DMS 273 (cell line): ENCODE data around the gene CPN2.

Experiments
- DNase-seq: peaks from one replicate; lab custom pipeline; 2025; ENCODE audit not compliant: unreplicated experiment; lab: John Stamatoyannopoulos, UW

CPN2 gene

DNA sequence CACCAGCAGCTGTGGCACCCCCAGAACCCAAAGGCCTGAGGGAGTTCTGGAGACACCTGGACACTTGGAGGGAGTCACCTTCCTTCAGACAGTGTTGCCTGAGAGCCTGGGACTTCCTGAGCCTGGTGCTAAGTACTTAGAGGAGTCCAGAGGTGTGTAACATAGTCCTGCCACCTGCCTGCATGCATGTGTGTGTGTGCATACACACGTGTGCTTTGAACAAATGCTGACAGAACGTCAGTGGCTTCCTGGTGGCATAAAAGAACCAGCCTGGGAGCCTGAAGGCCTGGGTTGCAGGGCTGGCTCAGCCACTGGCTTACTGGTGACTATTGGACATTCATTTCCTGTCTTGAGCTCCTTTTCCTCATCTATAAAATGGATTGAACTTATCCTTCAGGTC, 3.2 kb upstream of the CPN2 start:
- DNase-seq = no peak

DNA sequence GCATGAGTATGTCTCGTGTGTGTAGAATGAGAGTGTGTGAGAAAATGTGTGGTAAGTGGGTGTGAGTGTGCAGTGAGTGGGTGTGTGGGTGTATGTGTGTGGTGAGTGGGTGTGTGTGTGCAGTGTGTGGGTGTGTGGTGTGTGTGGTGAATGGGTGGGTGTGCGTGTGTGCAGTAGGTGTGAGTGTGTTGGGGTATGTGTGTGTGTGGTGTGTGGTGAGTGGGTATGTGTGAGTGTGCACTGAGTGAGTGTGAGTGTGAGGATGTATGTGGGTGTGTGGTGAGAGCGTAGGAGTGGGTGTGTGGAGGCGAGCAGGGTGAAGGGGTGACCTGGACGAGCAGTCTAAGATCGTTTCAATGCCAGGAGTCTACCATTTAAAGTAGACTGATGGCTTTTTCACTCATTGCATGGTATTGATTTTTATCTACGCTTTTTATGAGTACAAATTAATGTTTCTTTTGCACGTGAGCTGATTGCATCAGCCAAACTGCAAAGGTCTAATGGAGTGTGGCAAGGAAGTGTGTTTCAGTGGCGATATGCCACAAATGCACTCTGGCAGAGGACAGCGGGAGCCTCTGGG, 1.6 kb upstream of the CPN2 start:
- DNase-seq = no peak

GRCh38 chr3:194351952-194352536, 916 bp upstream of the CPN2 start:
- no peak for DNase-seq

- no peak for DNase-seq
Observed at GRCh38 chr3:194350726-194351071, 429 bp downstream of the CPN2 start.

DNA sequence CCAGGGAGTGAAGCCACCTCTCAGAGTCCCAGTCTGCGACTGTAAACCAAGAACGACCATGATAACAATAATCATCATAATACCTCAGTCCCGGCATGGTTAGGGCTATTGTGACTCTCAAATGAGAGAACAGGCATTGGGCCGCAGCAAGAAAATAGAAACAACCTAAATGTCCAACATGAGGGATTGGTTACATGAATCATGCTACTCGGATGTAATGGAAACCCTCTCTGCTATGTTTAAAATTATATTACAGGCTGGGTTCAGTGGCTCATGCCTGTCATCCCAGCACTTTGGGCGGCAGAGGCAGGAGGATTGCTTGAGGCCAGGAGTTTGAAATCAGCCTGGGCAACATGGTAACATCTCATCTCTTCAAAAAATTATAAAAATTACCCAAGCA, 2.8 kb downstream of the CPN2 start:
- no peak for DNase-seq

GRCh38 chr3:194346621-194347020, 4.5 kb downstream of the CPN2 start:
- DNase-seq = no peak

DNA sequence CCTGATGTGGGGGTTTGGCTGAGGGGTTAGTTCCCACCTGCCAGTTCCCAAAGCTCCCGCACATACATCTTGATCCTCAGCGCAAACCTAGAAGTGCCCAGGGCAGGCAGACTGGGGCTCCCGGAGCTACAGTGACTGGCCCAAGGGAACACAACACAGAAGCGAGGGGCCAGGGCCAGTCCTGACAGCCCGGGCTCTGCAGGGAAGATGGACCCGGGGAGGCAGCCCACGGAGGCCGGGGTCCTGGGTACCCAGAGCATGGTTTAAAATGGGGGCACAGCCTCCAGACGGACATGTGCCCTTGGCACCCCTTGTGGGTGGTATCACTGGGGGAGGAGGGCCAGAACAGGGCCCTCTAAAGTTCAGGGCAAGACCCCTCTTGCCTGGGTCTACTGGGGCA, 5.1 kb downstream of the CPN2 start:
- DNase-seq = no peak

GRCh38 chr3:194344012-194344411, 7.1 kb downstream of the CPN2 start:
- DNase-seq = peak; percentile 83

GRCh38 chr3:194343561-194343893, 7.6 kb downstream of the CPN2 start:
- DNase-seq = no peak

DNA sequence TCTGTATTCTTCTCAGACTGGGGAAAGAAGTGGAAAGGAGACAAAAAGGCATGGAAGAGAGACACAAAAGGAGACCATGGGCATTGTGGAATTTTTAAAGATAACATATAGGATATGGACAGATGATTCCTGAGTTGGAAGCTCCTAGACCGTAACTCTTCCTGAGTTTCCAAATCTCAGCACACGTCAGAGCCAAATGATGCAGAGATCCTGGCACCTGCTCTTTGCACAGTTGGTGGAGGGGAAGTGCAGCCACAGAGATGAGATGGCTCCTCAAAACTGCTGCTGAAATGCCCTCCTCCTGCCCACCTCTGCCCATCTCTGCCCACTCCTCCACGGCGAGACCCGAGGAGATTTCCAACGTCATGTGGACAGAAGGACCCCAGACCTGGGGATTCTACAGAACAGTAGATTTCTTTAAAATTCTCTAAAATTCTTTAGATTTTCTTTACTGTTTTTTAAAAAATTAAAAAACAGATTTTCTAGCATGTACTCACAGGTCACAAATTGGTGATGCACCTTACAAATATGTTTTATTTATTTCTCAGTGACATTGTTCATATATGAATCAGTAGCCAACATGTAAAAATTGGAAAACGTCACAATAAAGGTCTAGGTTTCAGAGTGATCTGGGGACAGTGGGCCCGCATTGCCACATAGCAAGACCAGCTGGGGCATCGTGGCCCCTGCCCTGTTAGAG, 8.1 kb downstream of the CPN2 start:
- DNase-seq = no peak

- no peak for DNase-seq
Observed at GRCh38 chr3:194340757-194341400, 10.2 kb downstream of the CPN2 start.

DNA sequence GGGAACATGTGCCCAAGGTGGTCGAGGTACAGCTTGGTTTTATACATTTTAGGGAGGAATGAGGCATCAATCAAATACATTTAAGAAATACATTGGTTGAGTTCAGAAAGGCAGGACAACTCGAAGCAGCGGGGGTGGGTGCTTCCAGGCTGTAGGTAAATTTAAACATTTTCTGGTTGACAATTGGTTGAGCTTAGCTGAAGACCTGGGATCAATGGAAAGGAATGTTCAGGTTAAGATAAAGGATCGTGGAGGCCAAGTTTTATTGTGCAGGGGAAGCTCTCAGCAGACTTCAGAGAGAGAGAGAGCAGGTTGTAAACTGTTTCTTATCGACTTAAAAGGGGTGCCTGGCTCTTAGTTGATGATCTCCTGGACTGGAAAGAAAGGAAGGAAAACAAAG, 11.3 kb downstream of the CPN2 start:
- DNase-seq = no peak

DNA sequence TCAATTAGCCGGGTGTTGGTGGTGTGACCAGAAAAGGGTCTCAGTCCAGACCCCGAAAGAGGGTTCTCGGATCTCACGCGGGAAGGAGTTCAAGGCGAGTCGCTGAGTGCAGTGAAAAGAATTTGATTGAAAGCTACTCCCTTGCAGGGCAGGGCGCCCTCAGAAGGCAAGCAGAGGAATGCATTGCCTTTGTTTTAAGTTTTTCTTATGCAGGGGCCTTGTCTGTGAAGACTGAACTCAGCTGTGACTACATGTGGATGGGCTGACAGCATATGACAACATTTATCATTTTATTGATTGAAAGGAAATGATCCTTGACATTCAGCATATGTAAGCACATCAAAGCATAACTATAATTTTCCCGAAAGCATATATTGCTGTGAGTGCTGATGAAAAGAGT, 11.8 kb downstream of the CPN2 start:
- DNase-seq = peak; percentile 23

GRCh38 chr3:194337965-194338753, 13.0 kb downstream of the CPN2 start:
- no peak for DNase-seq

- no peak for DNase-seq
Observed at GRCh38 chr3:194336601-194337355, 14.3 kb downstream of the CPN2 start.

- no peak for DNase-seq
Observed at GRCh38 chr3:194333981-194334320, 17.2 kb downstream of the CPN2 start.

DNA sequence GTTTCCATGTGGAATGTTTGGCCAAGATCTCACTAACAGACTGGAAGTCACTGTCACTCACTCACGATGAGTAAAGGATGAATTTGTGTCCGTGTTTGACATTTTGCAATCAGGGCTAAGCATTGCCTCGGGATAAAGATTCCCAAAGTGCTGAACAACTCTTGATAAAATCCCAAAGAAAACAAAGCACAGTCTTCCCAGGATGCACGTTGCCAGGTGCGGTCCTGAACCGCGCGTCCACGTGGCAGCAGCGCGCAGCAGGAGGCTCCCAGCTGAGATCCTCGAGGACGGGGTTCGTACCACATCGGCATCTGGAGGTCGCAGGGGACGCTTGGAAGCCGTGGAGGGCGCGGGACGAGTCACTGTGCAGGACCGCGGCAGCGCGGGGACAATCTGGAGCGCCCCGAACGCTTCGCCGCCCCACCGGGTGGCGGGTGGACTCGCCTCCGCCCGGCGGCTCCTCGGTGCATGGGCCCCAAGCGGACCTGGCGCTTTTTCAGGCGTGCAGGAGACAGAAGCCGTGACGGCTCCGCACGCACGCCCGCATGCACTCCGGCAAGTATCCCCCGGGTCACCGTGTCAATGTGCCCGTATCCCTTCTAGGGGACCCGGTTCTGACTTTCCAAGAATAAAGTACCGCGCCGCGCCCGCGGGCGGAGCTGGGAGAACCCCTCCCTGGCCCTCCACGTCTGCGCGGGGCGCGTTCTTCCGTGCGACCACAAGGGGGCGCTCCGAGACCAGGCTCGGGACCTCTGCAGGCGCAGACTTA, 17.7 kb downstream of the CPN2 start:
- no peak for DNase-seq

- DNase-seq = no peak
Observed at GRCh38 chr3:194332858-194333211, 18.3 kb downstream of the CPN2 start.

GRCh38 chr3:194330579-194330978, 20.5 kb downstream of the CPN2 start:
- no peak for DNase-seq

- DNase-seq = no peak
Observed at GRCh38 chr3:194330160-194330559, 21.0 kb downstream of the CPN2 start.
